Melanocyte of skin (primary cell): ENCODE data around the gene INTS3. TPM values are rescaled to one million over a fixed set of nuclear protein-coding genes. Genes with fewer than 3 reads are reported as not detected.

Experiments
- small RNA-seq, 2 donors: library from RNA; depleted of rRNA; stranded (forward); fragments of <200 nt; gene quantifications; one replicate each; pipeline ENCODE3, GENCODE V24; 2012
- total RNA-seq, 2 donors: library from RNA; depleted of rRNA; stranded (reverse); fragments of >200 nt; gene quantifications; 2 replicates each; pipeline ENCODE4 v1.2.3, GENCODE V29; 2012

Gene INTS3, protein sequence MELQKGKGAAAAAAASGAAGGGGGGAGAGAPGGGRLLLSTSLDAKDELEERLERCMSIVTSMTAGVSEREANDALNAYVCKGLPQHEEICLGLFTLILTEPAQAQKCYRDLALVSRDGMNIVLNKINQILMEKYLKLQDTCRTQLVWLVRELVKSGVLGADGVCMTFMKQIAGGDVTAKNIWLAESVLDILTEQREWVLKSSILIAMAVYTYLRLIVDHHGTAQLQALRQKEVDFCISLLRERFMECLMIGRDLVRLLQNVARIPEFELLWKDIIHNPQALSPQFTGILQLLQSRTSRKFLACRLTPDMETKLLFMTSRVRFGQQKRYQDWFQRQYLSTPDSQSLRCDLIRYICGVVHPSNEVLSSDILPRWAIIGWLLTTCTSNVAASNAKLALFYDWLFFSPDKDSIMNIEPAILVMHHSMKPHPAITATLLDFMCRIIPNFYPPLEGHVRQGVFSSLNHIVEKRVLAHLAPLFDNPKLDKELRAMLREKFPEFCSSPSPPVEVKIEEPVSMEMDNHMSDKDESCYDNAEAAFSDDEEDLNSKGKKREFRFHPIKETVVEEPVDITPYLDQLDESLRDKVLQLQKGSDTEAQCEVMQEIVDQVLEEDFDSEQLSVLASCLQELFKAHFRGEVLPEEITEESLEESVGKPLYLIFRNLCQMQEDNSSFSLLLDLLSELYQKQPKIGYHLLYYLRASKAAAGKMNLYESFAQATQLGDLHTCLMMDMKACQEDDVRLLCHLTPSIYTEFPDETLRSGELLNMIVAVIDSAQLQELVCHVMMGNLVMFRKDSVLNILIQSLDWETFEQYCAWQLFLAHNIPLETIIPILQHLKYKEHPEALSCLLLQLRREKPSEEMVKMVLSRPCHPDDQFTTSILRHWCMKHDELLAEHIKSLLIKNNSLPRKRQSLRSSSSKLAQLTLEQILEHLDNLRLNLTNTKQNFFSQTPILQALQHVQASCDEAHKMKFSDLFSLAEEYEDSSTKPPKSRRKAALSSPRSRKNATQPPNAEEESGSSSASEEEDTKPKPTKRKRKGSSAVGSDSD
- 10 to 100 TPM; 41.0 to 44.0 TPM for total RNA-seq

DNA sequence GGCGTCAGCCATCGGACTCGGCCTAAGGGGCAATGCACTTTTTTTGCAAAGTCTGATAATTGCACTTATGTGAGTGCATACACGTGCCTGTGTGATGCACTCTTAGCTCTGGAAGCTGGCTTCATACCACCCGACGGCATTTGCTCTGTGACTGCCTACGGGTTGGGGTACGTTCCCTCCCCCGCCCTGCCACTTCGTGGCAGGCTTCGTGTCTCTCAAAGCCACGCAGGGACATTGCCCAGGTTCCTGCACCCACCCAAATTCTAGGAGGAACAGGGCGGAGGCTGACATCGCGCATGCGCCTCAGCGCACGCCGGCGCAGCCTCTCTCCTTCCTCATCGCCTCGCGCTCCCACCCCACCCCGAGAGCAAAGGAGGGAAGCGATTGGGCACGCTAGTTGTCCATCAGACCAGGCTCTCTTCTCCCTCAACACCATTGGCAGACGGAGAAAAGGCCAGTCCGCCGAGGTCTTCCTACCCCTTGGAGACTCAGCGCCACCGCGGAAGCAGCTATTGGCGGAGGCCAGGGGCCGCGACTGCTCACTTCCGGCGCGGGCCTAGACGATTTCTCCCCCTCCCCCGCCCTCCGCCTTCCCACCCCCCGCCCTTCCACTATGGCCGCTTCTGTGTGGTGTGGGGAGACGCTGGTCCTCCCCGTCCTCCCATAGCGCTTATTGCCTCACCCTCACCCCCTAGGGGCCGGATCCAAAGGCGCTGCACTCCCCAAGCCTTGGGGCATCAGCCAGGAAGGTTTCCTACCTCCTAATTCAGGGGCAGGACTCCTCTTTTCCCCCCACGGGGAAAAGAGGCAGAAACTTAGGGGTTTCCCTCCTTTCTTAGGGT is at the start of gene INTS3:
INTS3 (plus strand) TSS at position 588 of the 842 bp plus-strand sequence. CDS start 585 bp downstream, outside the sequence.

DNA sequence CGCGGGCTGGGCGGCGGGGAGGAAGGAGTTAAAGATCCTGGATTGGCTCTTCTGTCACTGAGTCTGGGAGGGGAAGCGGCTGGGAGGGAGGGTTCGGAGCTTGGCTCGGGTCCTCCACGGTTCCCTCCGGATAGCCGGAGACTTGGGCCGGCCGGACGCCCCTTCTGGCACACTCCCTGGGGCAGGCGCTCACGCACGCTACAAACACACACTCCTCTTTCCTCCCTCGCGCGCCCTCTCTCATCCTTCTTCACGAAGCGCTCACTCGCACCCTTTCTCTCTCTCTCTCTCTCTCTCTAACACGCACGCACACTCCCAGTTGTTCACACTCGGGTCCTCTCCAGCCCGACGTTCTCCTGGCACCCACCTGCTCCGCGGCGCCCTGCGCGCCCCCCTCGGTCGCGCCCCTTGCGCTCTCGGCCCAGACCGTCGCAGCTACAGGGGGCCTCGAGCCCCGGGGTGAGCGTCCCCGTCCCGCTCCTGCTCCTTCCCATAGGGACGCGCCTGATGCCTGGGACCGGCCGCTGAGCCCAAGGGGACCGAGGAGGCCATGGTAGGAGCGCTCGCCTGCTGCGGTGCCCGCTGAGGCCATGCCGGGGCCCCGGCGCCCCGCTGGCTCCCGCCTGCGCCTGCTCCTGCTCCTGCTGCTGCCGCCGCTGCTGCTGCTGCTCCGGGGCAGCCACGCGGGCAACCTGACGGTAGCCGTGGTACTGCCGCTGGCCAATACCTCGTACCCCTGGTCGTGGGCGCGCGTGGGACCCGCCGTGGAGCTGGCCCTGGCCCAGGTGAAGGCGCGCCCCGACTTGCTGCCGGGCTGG is 49.1 kb upstream of the INTS3 start, which contains the start of gene NPR1:
NPR1 (plus strand) TSS at position 170 of the 818 bp plus-strand sequence; CDS start at position 591, 421 bp downstream.

DNA sequence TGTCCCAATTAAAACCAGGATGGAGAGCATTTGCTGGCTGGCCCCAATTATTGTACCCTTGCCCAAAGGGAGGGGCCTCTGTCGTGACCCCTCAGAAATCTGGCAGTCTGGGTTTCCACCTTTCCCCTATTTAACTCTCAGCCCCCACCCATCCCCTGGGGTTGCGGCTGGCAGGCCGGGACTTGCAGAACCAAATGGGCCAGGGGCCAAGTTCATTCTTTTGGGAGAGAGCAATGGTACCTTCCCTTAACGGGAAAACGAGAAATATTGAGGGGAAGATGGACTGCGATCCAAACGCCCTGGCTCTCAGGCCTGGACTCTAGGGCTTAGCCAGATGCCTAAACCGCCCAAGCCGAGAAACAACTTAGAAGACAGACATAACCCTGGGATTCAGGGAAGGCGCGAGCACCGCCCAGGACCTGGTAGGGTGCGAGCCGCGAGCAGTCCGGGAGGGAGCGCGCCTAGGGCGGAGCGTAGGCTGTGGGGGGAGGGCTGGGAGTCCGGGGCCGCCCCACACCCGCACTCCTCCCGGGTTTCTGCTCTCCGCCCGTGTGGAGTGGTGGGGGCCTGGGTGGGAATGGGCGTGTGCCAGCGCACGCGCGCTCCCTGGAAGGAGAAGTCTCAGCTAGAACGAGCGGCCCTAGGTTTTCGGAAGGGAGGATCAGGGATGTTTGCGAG is 47.1 kb downstream of the INTS3 start, which contains the start of gene SLC27A3:
SLC27A3 (plus strand) TSS at position 628 of the 678 bp plus-strand sequence. CDS start 91 bp downstream, outside the sequence.

Small RNA genes lying within 50 kb of the gene (small RNA-seq; reads per million reads assigned to genes)
- gene MIR8083 (0 reads per million in 2 donors), gene RF00019 (0 reads per million in 2 donors), gene RN7SL372P (0 reads per million in 2 donors)

Other genes starting within 250 kb of the INTS3 start
- gene S100A6, start 192.1 kb upstream of the INTS3 start, total RNA-seq: 100 to 1,000 TPM; 336 to 430 TPM
- gene S100A5, start 187.1 kb upstream of the INTS3 start, total RNA-seq: not detected
- 1 to 10 TPM in 1 of 2 donors, under 1 TPM in 1; 0.67 to 1.7 TPM for gene S100A4, start 182.2 kb upstream of the INTS3 start, total RNA-seq
- 1 to 10 TPM in 1 of 2 donors, not detected in 1; 1.3 TPM for gene S100A3, start 178.8 kb upstream of the INTS3 start, total RNA-seq
- gene S100A2, start 162.2 kb upstream of the INTS3 start, total RNA-seq: 1 to 10 TPM in 1 of 2 donors, under 1 TPM in 1; 0.34 to 1.3 TPM
- gene S100A16, start 114.9 kb upstream of the INTS3 start, total RNA-seq: 10 to 100 TPM; 13.1 to 34.3 TPM
- not detected for gene S100A14, start 111.7 kb upstream of the INTS3 start, total RNA-seq
- 10 to 100 TPM; 42.7 to 63.3 TPM for gene S100A13, start 100.5 kb upstream of the INTS3 start, total RNA-seq
- gene S100A1, start 99.6 kb upstream of the INTS3 start, total RNA-seq: 1 to 10 TPM; 1.7 to 4.1 TPM
- 10 to 100 TPM; 27.2 to 37.0 TPM for gene CHTOP, start 94.0 kb upstream of the INTS3 start, total RNA-seq
- gene SNAPIN, start 69.3 kb upstream of the INTS3 start, total RNA-seq: 10 to 100 TPM; 46.8 to 53.6 TPM
- 100 to 1,000 TPM; 137 to 213 TPM for gene ILF2, start 57.1 kb upstream of the INTS3 start, total RNA-seq
- gene NPR1, start 49.4 kb upstream of the INTS3 start, total RNA-seq: under 1 TPM; under 0.01 TPM
- gene SLC27A3, start 47.4 kb downstream of the INTS3 start, total RNA-seq: 10 to 100 TPM; 27.2 to 59.3 TPM
- gene GATAD2B, start 194.9 kb downstream of the INTS3 start, total RNA-seq: 10 to 100 TPM; 12.7 TPM
- gene DENND4B, start 218.7 kb downstream of the INTS3 start, total RNA-seq: 10 to 100 TPM; 24.6 to 29.9 TPM
- 1 to 10 TPM; 7.9 to 9.0 TPM for gene CRTC2, start 230.6 kb downstream of the INTS3 start, total RNA-seq
- 100 to 1,000 TPM in 1 of 2 donors, 10 to 100 TPM in 1; 83.6 to 107 TPM for gene SLC39A1, start 235.5 kb downstream of the INTS3 start, total RNA-seq
- 1 to 10 TPM; 4.5 to 7.0 TPM for gene CREB3L4, start 239.9 kb downstream of the INTS3 start, total RNA-seq
- gene JTB, start 249.6 kb downstream of the INTS3 start, total RNA-seq: 100 to 1,000 TPM in 1 of 2 donors, 10 to 100 TPM in 1; 91.9 to 126 TPM